NB4 (cell line): ENCODE measurements around the gene ANKRD24.
"Not testable (repeated sequence)": the region's sequence is repeated elsewhere in the genome, so short reads cannot be mapped to it uniquely, and the experiment has no call there.

Experiments used
- DNase-seq: peaks from one replicate; pipeline ENCODE4 v3.0.0; 2010; ENCODE audit warnings: low read depth
- H3K4me3 ChIP-seq: one replicate; pipeline ENCODE4 v1.5.1; 2011; ENCODE audit warnings: mild to moderate bottlenecking, low read depth, low read length, moderate library complexity
- CTCF ChIP-seq: IDR thresholded peaks from one replicate; pipeline ENCODE4 v1.5.1; 2012; ENCODE audit warnings: low read depth, low read length
- MAX ChIP-seq: IDR thresholded peaks from 2 replicates; pipeline ENCODE4 v1.6.1; 2011; ENCODE audit warnings: low read depth, low read length
- MYC ChIP-seq: IDR thresholded peaks from 2 replicates; pipeline ENCODE4 v1.6.1; 2011; ENCODE audit warnings: low read depth, low read length
- POLR2A ChIP-seq: IDR thresholded peaks from 2 replicates; pipeline ENCODE4 v1.6.1; 2011; ENCODE audit warnings: mild to moderate bottlenecking; ENCODE audit not compliant: insufficient read length; ENCODE audit errors: extremely low read depth

ANKRD24 gene

GRCh38 chr19:4213116-4213515 lies 30.6 kb downstream of the ANKRD24 start:
- H3K4me3 ChIP-seq: no peak overlapping the region
- TF ChIP-seq CTCF: no peak
- TF ChIP-seq MYC: no peak
- TF ChIP-seq MAX: no peak
- TF ChIP-seq POLR2A: no peak
- no peak for DNase-seq

GRCh38 chr19:4215807-4216206 lies 33.3 kb downstream of the ANKRD24 start:
- no peak overlapping the region for H3K4me3 ChIP-seq
- no peak for DNase-seq
- no peak for TF ChIP-seq POLR2A
- TF ChIP-seq CTCF: no peak
- TF ChIP-seq MAX: no peak
- TF ChIP-seq MYC: no peak

- no peak for TF ChIP-seq POLR2A
- no peak for TF ChIP-seq MAX
- TF ChIP-seq MYC: no peak
- no peak for TF ChIP-seq CTCF
- no peak overlapping the region for H3K4me3 ChIP-seq
- no peak for DNase-seq
Measured at GRCh38 chr19:4216846-4217245, 34.4 kb downstream of the ANKRD24 start.

- no peak for DNase-seq
- TF ChIP-seq MAX: no peak
- TF ChIP-seq CTCF: no peak
- TF ChIP-seq POLR2A: no peak
- no peak for TF ChIP-seq MYC
- H3K4me3 ChIP-seq: no peak overlapping the region
Measured at GRCh38 chr19:4217429-4218264, 35.2 kb downstream of the ANKRD24 start.

- not testable (repeated sequence) for DNase-seq
Measured at GRCh38 chr19:4218523-4218922, 36.0 kb downstream of the ANKRD24 start.

GRCh38 chr19:4220188-4220587 lies 37.7 kb downstream of the ANKRD24 start:
- DNase-seq: no peak
- H3K4me3 ChIP-seq: no peak overlapping the region
- TF ChIP-seq MAX (no peak), POLR2A (no peak)

More at GRCh38 chr19:4218523-4218922, 36.0 kb downstream of the ANKRD24 start:
- not testable (repeated sequence) for H3K4me3 ChIP-seq

GRCh38 chr19:4224470-4224869 lies 42.0 kb downstream of the ANKRD24 start:
- H3K4me3 ChIP-seq: no peak overlapping the region
- no peak for TF ChIP-seq MYC
- TF ChIP-seq CTCF: no peak
- TF ChIP-seq MAX: no peak
- no peak for TF ChIP-seq POLR2A
- DNase-seq: no peak
